SU-DHL-6 (cell line): Measurements from ENCODE around the gene DROSHA.

Experiments used
- EZH2phosphoT487 ChIP-seq: fragments of 200-600 bp; sonication (generic), shearing (Covaris generic); conservative IDR thresholded peaks from 2 replicates; pipeline ENCODE4 v1.6.1; 2018; ENCODE audit warnings: mild to moderate bottlenecking, antibody characterized with exemption, low read length, moderate library complexity, mixed read lengths
- TF ChIP-seq, protein P1 (sequence below): fragments of 200-600 bp; sonication (generic); IDR thresholded peaks from one replicate; pipeline ENCODE4 v1.5.1; 2017; ENCODE audit warnings: antibody characterized with exemption, mild to moderate bottlenecking, low read length, moderate library complexity; ENCODE audit not compliant: insufficient read depth, poor library complexity, severe bottlenecking

GRCh38 chr5:31393126-31393525, 138.8 kb downstream of the DROSHA start:
- TF ChIP-seq EZH2phosphoT487: no peak
- TF ChIP-seq, protein P1, sequence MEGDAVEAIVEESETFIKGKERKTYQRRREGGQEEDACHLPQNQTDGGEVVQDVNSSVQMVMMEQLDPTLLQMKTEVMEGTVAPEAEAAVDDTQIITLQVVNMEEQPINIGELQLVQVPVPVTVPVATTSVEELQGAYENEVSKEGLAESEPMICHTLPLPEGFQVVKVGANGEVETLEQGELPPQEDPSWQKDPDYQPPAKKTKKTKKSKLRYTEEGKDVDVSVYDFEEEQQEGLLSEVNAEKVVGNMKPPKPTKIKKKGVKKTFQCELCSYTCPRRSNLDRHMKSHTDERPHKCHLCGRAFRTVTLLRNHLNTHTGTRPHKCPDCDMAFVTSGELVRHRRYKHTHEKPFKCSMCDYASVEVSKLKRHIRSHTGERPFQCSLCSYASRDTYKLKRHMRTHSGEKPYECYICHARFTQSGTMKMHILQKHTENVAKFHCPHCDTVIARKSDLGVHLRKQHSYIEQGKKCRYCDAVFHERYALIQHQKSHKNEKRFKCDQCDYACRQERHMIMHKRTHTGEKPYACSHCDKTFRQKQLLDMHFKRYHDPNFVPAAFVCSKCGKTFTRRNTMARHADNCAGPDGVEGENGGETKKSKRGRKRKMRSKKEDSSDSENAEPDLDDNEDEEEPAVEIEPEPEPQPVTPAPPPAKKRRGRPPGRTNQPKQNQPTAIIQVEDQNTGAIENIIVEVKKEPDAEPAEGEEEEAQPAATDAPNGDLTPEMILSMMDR: no peak
